GM18873 (cell line): ENCODE results near the gene IRAK3.

Source experiments
- ATAC-seq: cut with Tn5 transposase; IDR thresholded peaks from one replicate; pipeline ENCODE4 v1.9.1; 2021; ENCODE audit warnings: mild to moderate bottlenecking, moderate library complexity, moderate number of reproducible peaks; ENCODE audit not compliant: unreplicated experiment, low FRiP score

The IRAK3 gene

DNA sequence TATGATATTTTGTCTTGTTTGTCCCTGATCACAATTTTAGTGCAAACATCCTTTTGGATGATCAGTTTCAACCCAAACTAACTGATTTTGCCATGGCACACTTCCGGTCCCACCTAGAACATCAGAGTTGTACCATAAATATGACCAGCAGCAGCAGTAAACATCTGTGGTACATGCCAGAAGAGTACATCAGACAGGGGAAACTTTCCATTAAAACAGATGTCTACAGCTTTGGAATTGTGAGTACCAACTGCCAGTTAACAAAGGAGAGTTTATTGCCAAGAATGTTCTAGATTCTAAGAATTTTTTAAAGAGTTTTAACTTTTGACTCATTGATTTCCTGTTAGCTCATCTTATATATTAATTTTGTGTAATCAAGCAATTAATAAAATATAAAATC, 55.4 kb downstream of the IRAK3 start:
- ATAC-seq = no peak

- no peak for ATAC-seq
Observed at GRCh38 chr12:66247741-66248140, 58.7 kb downstream of the IRAK3 start.

GRCh38 chr12:66251049-66251448, 62.0 kb downstream of the IRAK3 start:
- no peak for ATAC-seq

- no peak for ATAC-seq
Observed at GRCh38 chr12:66252771-66253170, 63.8 kb downstream of the IRAK3 start.

DNA sequence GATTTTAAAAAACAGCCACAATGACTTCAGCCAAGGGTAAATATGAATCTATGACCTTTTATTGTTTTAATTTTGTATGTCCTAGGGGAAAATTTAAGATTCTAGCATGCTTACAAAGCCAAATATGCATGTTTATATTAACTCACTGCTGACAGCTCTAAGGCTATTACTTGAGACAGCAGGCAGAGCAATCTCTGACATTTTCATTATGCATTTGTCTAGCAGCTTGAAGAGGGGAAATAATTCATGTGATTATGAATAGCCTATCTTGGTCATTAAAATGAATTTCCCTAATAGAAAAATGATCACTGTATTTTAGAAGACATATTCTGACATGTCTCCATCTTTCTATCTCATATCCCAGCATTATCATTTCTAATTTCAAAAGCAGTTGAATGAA, 66.7 kb downstream of the IRAK3 start:
- ATAC-seq = no peak

DNA sequence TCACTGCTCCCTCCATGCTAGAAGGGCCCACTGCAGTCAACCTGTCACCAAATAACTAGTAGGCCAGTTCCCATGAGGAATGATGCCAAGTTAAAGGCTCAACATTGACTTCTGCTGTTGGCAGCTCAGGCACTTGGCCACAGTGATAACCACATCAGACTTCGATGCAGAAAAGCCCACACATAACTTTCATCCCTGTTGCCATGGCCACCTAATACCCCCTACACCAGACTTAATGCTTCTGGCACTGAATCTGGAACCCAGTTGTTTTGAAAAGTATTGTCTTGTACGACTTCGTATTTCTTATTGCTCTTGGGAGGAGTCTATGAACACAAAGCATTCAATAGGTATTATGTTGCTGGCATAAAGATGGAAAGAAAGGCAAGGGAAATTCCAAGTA, 69.0 kb downstream of the IRAK3 start:
- no peak for ATAC-seq

GRCh38 chr12:66262737-66263136, 73.7 kb downstream of the IRAK3 start:
- no peak for ATAC-seq

GRCh38 chr12:66268562-66268961, 79.5 kb downstream of the IRAK3 start:
- ATAC-seq = no peak

DNA sequence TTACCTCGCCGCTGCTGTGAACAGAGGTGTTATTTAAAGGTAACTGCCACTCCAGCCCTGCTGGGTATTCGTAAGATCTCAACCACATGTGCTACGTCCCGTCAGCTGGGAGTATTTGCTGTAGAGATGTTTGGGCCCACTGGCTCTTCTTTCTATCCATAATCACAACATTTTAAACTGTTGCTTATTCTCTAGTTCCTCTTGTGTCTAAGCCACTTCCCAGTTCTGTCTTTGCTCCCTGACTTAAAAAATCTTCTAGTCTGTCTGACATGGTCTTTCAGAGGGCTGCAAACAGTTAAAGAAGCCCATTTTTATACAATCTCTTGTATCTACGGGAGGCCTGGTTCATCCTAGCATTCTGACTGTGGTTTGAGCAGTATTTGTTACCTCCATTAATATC, 80.1 kb downstream of the IRAK3 start:
- ATAC-seq = no peak

DNA sequence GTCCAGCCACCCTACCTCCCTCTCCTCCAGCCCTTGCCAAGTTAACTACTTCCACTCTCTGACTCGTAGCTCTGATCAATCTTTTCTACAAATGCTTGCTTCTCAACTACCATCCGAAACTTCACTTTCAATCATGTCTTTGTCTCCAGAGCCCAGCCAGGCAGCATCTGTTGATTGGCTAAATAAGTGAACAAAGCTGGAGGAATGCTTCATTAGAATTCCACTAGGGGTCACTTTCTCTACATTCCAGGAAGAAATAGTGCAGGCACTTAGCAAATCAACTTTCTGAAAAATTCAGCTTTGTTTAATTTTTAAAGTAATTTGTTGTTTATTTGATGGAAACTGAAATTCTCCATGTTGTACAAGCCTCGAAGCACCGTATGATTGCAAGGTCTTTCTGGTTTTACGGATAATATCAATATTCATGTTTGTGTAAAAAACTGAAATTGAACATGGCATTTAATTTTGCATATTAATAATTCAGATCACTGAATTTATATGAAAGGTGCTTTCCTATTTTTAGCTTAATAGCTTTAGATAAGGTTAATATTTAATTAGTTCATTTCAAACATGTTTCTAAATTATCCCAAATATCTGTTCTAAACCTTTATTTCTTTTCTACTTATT, 80.9 kb downstream of the IRAK3 start:
- no peak for ATAC-seq

GRCh38 chr12:66270613-66271012, 81.6 kb downstream of the IRAK3 start:
- ATAC-seq = no peak

GRCh38 chr12:66272650-66273049, 83.6 kb downstream of the IRAK3 start:
- no peak for ATAC-seq

DNA sequence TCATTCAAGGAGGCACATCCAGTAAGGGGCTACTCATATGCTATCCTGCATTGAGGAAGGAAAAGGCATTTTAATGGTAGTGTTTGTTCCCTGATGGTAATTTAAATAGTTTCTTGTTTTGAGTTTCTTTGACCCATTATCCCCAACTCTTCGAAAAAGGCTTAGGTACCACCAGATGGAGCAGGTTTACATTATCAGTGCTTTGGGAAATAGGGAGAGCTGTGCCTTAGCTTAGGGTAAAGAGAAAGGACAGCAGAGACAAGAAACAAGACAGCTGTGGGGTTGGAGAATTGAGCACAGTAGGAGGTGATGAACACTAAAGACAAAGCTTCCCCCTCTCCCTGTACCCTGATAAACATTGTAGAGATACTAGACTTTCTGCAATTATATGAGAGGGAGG, 84.1 kb downstream of the IRAK3 start:
- no peak for ATAC-seq

DNA sequence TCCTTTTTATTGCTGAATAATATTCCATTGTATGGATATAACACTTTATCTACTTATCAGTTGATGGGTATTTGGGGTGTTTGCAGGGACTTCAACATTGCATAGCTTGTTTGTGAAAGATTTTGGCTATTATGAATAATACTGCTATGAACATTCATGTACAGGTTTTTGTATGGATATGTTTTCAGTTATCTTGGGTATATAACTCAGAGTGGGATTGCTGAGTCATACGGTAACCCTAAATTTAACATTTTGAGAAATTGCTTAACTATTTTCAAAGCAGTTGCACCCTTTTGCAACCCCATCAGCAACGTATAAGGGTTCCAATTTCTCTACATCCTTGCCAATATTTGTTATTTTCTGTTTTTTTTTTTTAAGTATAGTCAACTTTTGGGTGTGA, 86.0 kb downstream of the IRAK3 start:
- no peak for ATAC-seq

GRCh38 chr12:66279123-66279712, 90.2 kb downstream of the IRAK3 start:
- no peak for ATAC-seq

- ATAC-seq = no peak
Observed at GRCh38 chr12:66280561-66280960, 91.5 kb downstream of the IRAK3 start.

GRCh38 chr12:66282244-66282643, 93.2 kb downstream of the IRAK3 start:
- ATAC-seq = no peak

- ATAC-seq = no peak
Observed at GRCh38 chr12:66287275-66287674, 98.3 kb downstream of the IRAK3 start.

GRCh38 chr12:66288121-66288520, 99.1 kb downstream of the IRAK3 start:
- ATAC-seq = no peak

DNA sequence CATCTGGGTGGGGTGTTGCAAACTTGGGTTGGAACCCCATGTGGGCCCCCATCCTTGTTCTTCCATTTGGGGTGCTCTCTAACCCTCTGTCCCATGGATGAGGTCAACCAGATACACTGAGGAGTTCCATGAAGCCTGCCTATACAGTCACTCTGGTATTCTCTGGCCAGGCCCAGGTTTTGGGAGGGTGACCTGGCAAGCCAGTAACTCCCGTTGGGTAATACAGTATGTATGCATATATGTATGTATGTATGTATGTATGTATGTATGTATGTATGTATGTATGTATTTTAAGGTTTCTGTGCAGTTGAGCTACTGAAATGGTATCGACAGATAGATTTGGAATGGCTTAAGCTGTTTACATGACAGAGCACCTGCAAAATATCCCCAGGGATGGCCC, 100.5 kb downstream of the IRAK3 start:
- ATAC-seq = no peak

GRCh38 chr12:66290716-66291200, 101.7 kb downstream of the IRAK3 start:
- no peak for ATAC-seq

DNA sequence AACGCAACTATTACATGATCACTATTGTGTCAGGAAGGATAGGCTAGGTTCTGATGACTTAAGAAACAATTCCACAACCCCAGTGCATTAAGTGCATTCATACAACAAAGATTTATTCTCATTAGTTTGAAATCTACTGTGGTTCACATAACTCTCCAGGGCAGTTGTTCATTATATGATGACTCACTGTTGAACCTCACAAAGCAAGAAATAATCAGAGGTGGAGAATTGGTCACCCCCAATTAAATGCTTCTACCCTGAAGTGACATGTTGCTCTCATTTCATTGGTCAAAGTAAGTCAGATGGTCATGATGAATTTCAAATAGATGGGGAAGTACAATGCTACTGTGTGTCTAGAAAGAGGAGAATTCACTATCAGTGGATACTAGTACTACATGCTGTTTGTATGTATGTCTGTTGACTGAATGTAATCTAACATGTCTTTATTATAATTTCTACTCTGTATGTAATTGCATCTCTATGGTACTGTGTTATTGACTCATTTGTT, 107.2 kb downstream of the IRAK3 start:
- ATAC-seq = no peak
